NCI-H748 (cell line): ENCODE measurements around the gene AGAP6.
"Not testable (repeated sequence)": the region's sequence is repeated elsewhere in the genome, so short reads cannot be mapped to it uniquely, and the experiment has no call there.

Source experiments
- DNase-seq: peaks from one replicate; lab custom pipeline; 2025; ENCODE audit not compliant: unreplicated experiment; lab: John Stamatoyannopoulos, UW

Gene AGAP6

GRCh38 chr10:50024716-50025383, 36.6 kb downstream of the AGAP6 start:
- DNase-seq: not testable (repeated sequence)

DNA sequence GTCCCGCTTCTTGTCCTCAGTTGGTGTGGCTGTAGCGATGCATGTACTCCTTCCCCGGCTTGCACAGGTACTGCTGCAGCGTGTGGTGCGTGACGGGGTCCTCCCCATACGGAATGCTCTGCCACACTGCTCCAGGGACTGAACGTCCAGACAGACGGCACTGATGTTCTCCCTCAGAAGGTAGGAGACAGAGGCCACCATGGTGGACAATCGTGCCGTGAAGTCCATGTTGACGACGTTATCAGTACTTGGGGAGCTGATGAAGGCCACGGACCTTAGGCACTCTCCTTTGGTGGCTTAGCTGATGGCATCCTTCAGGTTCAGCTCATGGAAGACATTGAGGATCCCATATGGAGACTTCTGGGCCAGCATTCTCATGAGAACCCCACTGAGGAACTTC, 37.4 kb downstream of the AGAP6 start:
- no peak for DNase-seq

DNA sequence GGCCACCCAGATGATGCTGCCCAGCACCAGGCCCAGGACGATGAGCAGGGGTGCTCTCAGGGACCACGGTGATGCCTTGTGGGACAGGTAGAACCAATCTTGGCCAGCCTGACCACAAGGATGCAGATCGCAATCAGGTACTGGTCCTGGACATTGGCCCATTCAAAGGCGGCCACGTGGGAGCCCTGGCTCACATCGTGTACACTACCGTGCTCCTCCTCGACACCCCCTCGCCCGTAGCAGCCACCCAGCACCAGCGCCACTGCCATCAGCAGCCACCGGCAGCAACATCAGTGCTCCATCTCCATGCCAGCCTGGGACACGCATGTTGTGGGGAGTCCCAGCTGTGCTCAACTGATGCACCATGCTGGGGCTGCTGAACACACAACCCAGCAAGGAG, 39.0 kb downstream of the AGAP6 start:
- DNase-seq: no peak

GRCh38 chr10:50033481-50033880, 45.3 kb downstream of the AGAP6 start:
- DNase-seq: no peak

- peak; percentile 34 for DNase-seq
Observed at GRCh38 chr10:50035337-50035736, 47.1 kb downstream of the AGAP6 start.

DNA sequence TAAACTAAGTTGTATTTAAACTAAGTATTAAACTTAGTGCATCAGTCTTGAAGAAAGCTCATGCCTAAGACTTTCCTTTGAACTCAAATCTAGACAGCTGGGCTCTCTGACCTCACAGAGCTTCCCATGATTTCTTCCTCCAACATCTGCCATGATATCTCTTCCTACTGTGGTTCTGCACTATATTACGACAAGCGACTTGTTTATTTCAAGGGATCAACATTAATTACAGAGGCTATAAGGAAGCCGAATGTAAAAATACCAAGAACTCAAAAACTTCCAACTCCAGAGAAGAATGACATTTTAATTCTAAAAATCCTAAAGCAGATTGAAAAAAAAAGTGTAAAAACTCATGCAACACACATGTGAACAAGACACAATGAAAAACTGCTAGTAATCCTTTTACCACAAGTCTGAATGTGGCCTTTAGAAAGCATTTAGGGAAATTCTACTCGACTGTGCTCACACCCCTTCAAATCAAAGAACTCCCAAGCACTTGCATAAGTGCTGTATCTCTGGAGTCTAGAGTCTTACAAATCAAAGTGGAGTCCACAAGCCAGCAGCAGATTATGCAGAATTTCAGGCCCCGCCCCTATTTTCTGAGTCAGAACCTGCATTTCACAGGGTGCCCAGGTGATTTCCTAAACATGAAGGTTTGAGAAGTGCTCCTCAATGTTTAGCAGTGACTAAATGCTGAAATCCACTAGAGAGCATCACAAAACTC, 56.9 kb downstream of the AGAP6 start:
- DNase-seq: no peak

DNA sequence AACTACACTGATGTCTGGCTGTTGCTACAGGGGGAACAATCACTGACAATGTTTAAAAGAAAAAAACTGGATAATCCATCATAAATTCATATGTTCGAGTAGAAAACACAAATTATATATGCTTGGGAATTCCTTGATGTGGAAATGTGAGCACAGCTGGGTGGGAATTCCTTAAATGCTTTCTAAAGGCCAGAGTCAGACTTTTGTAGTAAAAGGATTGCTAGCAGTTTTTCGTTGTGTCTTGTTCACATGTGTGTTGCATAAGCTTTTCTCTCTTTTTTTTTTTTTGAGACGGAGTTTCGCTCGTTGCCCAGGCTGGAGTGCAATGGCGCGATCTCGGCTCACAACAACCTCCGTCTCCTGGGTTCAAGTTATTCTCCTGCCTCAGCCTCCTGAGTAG, 58.3 kb downstream of the AGAP6 start:
- DNase-seq: not testable (repeated sequence)

GRCh38 chr10:50047594-50047993, 59.4 kb downstream of the AGAP6 start:
- DNase-seq: not testable (repeated sequence)

- DNase-seq: not testable (repeated sequence)
Observed at GRCh38 chr10:50051995-50052660, 63.9 kb downstream of the AGAP6 start.

DNA sequence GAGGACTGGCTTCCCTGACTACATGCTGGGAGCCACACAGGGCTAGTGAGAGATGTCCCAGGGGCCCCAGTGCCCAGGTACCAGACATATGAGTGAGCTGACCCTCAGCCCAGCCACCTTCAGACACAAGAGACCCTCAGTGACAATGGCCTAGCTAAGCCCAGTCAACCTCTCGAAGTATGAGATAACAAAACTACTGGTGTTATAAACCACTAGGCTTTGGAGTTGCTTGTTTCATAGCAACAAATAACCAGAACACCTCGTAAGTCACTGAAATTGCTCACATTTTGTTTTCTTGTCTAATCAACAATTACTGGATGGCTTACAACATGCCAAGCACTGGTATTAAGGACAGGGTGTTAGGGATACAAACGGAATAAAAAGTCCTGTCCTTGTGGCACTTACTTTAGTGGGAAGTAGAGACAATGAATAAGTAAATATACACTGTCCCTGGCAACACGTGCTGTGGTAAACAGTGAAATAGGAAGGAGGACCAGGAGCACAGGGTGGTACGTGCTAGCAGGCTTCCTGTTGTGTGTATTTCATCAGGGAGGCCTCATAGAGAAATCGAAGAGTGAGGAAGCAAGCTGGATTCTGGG, 64.7 kb downstream of the AGAP6 start:
- DNase-seq: not testable (repeated sequence)

DNA sequence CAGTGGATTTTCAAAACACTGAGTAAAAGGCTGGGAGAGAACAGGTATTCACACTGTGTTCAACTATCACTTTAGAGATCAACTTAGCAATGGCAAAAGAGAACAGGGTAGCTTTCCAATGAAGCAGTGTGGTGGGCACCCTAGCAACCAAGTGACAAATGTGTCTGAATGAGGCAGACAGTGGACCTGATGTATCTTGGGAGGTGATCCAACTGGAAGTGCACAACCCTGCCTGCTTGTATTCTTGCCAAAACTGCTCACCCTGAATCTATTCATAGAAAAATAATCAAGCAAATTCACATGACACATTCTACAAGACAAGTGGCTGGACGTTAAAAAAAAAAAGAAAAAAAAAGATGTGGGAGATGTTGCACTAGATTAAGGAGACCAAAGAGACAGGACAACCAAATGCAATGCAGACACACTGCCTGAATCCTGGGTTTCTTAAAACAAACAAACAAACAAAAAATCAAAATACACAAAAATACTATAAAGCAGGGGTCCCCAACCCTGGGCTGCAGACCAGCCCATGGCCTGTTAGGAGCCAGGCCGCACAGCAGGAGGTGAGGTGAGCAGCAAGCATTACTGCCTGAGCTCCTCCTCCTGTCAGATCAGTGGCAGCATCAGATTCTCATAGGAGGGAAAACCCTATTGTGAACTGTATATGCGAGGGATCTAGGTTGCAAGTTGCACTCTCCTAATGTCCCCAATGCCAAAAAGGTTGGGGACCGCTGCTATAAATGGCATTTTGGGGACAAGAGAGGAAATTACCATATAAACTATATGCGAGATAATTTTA, 67.5 kb downstream of the AGAP6 start:
- DNase-seq: not testable (repeated sequence)

DNA sequence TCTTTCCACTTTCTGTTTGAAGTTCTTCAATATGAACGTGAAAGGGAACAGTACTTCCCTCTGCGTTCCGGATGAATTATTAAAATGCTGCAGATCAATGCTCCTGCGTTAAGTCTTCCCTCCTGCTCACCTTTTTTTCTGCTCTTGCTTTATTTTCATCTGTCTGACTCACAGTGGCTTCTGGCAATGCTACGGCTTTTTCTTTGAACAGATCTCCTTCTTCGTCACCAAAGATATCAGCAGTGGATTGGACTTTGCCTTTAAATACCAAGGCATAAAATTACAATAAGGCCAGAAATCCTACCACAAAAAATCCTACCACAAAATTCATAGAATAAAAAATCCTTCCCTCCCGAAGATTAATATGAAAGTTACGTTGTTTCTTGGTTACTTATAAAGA, 68.4 kb downstream of the AGAP6 start:
- not testable (repeated sequence) for DNase-seq

DNA sequence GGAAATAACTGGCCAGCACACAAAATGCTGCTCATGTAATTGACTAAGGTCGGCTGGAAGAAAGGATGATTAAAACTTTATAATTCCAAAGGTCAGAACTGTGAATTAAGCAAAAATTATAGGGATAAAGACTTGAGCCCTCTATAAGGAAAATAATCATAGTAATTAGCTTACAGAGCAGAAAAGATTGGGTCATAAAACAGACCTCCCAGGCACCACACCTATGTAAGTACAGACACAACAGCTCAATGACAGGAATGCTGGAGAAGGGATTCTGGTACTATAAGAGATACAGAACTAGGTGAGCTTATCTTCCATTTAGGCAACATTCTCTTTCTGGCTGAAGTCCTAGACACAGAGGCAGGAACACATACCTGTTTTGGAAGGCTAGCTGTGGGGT, 70.5 kb downstream of the AGAP6 start:
- not testable (repeated sequence) for DNase-seq

- DNase-seq: not testable (repeated sequence)
Observed at GRCh38 chr10:50059946-50060345, 71.7 kb downstream of the AGAP6 start.
